ENCODE measurements around the gene ROR1. TPM values are rescaled to one million over a fixed set of nuclear protein-coding genes. Genes with fewer than 3 reads are reported as not detected.

ROR1 gene
- total RNA-seq, 4 donors from 2014 or later, result 2.6 to 37.6 (median 11.5) TPM

- Histone ChIP-seq H3K4me1 (no peaks in the 10 kb centered on the region), H3K27ac (no peak overlapping the region), H3K4me3 (no peak overlapping the region), H3K36me3 (no peaks in the 10 kb centered on the region), H3K27me3 (no peaks in the 10 kb centered on the region), H3K9me3 (no peaks in the 10 kb centered on the region)
- TF ChIP-seq CTCF (IDR thresholded peaks at IDR 0.05) (no peak), POLR2A (IDR thresholded peaks at IDR 0.05) (no peak)
- intact Hi-C loops (cut with DNase I; ENCODE audit: low total_unique reads), result no loop called here
- no peak for DNase-seq
Observed at GRCh38 chr1:63757334-63757733, 16.5 kb upstream of the ROR1 start.

GRCh38 chr1:63758791-63759190, 15.0 kb upstream of the ROR1 start:
- no peak for TF ChIP-seq POLR2A (IDR thresholded peaks at IDR 0.05)
- TF ChIP-seq CTCF (IDR thresholded peaks at IDR 0.05), result no peak
- no peak overlapping the region for H3K27ac ChIP-seq
- no peaks in the 10 kb centered on the region for H3K9me3 ChIP-seq
- DNase-seq, result no peak
- H3K27me3 ChIP-seq, result no peaks in the 10 kb centered on the region
- intact Hi-C loops (cut with DNase I; ENCODE audit: low total_unique reads), result no loop called here
- no peak overlapping the region for H3K4me3 ChIP-seq
- H3K4me1 ChIP-seq, result no peaks in the 10 kb centered on the region
- no peaks in the 10 kb centered on the region for H3K36me3 ChIP-seq

- no peak for TF ChIP-seq POLR2A (IDR thresholded peaks at IDR 0.05)
- no peak for TF ChIP-seq CTCF (IDR thresholded peaks at IDR 0.05)
- H3K4me3 ChIP-seq, result no peak overlapping the region
- no peak for DNase-seq
- no peaks in the 10 kb centered on the region for H3K4me1 ChIP-seq
- no peaks in the 10 kb centered on the region for H3K27me3 ChIP-seq
- H3K36me3 ChIP-seq, result no peaks in the 10 kb centered on the region
- intact Hi-C loops (cut with DNase I; ENCODE audit: low total_unique reads), result no loop called here
- H3K27ac ChIP-seq, result no peak overlapping the region
- H3K9me3 ChIP-seq, result no peaks in the 10 kb centered on the region
Observed at GRCh38 chr1:63759778-63760177, 14.0 kb upstream of the ROR1 start.

GRCh38 chr1:63770381-63770780, 3.4 kb upstream of the ROR1 start:
- Histone ChIP-seq H3K36me3 (no peaks in the 10 kb centered on the region), H3K4me1 (no peaks in the 10 kb centered on the region), H3K27me3 (no peaks in the 10 kb centered on the region), H3K4me3 (no peak overlapping the region), H3K27ac (no peak overlapping the region), H3K9me3 (no peaks in the 10 kb centered on the region)
- TF ChIP-seq CTCF (IDR thresholded peaks at IDR 0.05) (no peak), POLR2A (IDR thresholded peaks at IDR 0.05) (no peak)
- no peak for DNase-seq
- intact Hi-C loops (cut with DNase I; ENCODE audit: low total_unique reads), result loop anchor here (10.0 kb wide), 1 partner anchor 94 kb away; no protein-coding TSS in a partner anchor

GRCh38 chr1:63772201-63772600, 1.6 kb upstream of the ROR1 start:
- DNase-seq, result no peak
- H3K27me3 ChIP-seq, result no peaks in the 10 kb centered on the region
- H3K4me3 ChIP-seq, result no peak overlapping the region
- no peak for TF ChIP-seq POLR2A (IDR thresholded peaks at IDR 0.05)
- TF ChIP-seq CTCF (IDR thresholded peaks at IDR 0.05), result no peak
- H3K4me1 ChIP-seq, result no peaks in the 10 kb centered on the region
- no peaks in the 10 kb centered on the region for H3K36me3 ChIP-seq
- intact Hi-C loops (cut with DNase I; ENCODE audit: low total_unique reads), result loop anchor here (10.0 kb wide), 1 partner anchor 93 kb away; no protein-coding TSS in a partner anchor
- no peaks in the 10 kb centered on the region for H3K9me3 ChIP-seq
- no peak overlapping the region for H3K27ac ChIP-seq

All from uterus (tissue), 4 donors.